GM18517 (cell line): ENCODE data around the gene TJP3.

ENCODE experiments used
- ATAC-seq: cut with Tn5 transposase; IDR thresholded peaks from one replicate; pipeline ENCODE4 v1.9.1; 2021; ENCODE audit warnings: mild to moderate bottlenecking, moderate library complexity; ENCODE audit not compliant: unreplicated experiment

Gene TJP3

DNA sequence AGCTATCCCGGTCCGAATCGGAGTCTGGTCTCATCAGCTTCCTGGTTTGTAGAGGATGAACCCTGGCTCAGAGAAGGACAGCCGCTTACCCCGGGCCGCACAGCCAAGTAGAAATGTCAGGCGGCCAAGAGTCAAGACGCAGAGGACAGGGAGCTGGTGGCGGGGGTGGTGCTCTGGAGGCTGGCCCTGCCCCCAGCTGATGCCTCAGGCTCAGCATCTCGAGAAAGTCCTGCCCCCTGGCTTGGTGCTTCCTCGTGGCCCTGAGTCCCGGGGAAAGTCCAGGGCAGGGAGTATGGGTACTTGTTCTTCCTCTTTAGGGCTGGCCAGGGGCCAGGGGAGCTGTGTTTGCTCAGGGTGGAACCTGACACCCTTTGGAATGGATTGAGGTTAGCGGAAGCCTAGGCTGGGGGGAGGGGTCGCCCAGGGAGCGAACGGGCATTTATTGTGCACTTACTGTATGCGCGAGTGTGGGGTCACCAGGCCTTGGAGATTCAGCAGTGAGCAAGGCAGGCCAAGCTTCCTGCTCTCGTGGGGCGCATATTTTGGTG is 2.2 kb downstream of the TJP3 start:
- ATAC-seq = no peak

DNA sequence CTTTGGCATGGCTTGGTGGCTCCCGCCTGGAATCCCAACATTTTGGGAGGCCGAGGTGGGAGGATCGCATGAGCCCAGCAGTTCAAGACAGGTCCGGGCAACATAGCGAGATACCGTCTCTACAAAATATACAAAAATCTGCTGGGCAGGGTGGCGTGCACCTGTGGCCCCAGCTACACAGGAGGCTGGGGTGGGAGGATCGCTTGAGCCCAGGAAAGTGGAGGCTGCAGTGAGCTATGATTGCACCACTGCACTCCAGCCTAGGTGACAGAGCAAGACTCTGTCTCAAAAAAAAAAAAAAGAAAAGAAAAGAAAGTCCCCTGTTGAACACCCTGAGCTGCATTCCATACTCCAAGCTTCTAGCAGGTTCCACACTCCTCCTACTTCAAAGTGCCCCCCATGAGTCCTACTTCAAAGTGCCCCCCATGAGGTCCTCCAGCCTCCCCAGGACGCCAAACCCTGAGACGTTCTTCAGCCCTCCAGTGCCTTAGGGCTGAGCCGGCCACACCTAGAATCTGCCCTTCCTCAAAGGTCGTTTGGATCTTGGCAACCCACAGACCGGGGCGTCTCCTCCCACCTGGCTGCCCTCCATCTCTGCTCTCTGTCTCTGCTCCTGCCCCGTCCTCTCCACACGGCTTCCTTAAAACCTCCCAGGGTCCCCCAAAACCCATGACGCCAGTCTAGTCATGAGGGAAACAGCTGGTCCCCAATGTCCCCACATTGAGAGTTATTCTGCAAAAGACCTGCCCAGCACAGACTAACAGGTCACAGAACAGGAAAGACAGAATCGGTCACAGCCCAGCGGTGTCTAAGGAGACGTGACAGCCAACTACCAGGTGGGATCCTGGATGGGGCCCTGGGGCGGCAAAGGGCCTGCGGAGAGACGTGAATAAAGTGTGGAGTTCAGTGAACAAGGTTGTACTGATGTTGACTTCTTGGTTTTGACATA is 4.8 kb downstream of the TJP3 start:
- no peak for ATAC-seq

DNA sequence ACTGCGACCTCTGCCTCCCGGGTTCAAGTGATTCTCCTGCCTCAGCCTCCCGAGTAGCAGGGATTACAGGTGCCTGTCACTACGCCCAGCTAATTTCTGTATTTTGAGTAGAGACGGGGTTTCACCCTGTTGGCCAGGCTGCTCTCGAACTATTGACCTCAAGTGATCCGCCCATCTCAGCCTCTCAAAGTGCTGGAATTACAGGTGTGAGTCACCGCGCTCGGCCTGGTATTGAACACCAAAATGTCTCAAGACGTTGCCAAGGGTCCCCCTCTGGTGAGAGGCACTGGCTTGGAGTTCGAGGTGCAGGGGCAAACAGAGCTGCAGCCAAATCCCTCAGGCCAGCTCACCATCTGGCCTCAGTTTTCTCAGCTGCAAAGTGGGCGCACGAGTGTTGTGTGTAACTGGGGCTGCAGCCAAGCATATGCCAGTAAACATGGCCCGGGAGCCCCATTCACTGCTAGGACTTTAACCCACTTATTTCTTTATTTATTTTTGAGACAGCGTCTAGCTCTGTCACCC is 8.0 kb downstream of the TJP3 start:
- ATAC-seq = no peak

DNA sequence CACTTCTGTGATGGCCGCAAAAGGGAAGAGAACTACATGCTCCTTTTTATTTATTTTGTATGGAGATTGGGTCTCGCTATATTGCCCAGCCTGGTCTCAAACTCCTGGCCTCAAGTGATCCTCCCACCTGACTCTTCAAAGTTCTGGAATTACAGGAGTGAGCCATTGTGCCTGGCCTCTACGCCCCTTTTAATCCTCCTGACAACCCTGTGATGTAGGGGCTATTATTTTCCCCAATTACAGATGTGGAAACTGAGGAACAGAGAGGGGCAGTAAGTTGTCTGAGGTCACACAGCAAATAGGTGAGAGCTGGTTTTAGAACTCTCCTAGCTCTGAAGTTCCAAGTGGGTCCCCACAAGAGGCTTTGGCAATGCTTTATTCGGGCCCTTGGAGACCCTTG is 11.7 kb downstream of the TJP3 start:
- ATAC-seq = no peak

DNA sequence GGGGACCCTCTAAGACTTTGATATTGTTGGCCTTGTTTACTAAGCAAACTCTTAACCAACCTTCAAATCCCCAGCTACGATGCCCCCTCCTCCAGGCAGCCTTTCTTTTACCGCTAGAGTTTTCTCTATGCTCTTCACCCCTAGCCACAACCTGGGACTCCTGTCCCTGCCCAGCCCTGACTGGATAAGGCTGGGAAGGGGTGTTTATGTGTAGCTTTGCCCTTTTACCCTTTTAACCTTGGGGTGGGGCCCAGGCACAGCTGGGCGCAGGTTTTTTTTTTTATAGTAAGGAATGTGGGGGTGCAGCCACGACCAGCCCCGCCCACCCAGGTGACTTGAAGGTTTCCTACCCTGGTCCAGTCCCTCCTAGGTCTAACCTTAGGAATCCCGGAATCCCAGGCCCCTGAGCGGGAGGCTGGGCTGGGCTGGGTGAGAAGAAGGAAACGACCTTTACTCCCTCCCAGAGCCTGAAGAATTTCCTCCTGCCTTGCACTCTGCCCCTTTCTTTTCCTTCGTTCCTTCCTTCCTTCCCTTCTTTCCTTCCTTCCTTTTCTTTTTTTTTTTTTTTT is 12.2 kb downstream of the TJP3 start:
- no peak for ATAC-seq

DNA sequence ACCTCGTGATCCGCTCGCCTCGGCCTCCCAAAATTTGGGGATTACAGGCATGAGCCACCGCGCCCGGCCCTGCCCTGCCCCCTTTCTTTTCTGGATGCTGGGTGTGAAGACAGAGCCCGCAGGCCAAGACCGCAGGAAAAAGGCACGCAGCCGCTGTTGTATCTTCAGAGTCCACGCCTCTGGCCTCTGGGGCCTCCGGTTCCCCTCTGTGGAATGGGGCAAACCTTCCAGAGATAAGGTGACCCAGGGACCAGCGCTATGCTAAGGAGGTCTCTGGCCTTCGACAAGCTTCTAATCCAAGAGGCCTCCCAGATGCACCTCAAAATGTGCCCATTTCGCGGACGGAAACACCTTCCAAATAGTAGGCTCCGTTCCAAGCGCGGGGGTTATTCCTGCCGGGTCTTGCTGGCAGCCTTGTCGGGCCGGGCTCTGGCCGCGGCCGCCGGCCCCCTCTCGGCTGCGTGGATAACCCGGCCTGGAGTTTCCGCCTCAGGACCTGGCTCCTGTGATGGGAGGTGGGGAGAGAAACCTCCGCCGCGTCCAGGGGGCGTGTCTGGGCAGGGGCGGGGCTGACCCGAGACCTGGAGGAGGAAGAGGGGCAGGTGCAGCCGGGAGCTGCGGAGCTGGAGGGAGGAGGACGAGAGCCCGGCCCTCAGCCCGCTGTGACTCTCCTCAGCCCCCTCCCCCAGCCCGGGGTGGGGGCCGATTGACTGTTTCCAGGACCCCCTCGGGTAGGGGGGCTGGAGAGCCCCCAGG is 13.1 kb downstream of the TJP3 start:
- ATAC-seq = no peak

DNA sequence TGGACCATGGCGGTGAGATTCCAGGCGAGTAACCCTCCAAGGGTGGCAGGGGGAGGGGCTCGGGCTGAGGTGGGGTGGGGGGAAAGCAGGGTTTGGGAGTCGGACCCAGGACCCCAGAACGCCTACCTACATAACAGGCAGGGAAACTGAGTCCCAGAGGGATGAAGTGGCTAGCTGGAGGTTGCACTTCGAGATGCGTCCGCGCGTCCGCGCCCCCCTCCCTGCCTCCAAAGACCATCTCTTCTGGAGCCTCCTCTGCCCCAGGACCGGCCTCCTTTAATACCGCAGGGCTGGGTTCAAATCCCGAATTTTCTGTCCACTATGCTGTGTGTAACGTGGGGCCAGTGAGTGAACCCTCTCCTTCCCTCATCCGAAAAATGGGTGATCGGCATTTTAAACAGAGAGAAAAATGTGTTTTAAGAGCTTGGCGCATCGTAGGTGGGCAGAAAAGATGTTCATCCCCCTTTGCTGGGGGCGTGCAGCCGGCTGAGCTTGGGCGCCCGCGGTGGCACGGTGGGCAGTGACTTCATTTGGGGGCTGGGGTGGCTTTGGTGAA is 13.8 kb downstream of the TJP3 start:
- no peak for ATAC-seq

DNA sequence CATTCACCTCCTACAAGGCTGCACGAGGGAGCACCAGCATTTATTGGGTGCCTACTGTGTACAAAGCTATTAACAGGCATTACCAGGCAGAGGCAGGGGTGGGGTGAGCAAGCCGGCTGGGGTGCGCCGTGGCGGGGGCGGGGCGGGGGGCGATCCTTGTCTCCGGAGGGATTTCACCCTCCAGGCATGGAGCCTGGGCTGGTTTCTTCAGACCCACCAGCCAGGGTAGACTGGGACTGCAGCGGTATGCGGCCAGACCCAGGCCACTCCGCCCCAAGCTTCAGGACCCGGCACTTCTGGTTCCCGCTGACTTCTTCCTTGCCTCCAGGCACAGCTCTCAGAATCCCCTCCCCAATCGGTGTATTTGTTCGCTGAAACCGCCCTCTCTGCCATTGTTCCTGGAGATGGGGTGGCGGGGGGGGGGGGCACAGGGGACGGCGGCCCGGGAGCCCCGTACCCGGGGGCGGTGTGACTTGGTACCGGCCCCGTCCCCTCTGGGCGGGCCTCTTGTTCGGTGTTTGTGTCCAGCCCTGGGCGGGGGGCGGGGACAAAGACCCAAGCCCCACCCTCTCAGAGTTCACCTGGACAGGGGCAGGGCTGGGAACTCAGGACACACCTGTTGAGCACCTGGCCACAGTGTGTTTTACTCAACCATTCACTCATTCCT is 14.4 kb downstream of the TJP3 start:
- ATAC-seq = no peak

DNA sequence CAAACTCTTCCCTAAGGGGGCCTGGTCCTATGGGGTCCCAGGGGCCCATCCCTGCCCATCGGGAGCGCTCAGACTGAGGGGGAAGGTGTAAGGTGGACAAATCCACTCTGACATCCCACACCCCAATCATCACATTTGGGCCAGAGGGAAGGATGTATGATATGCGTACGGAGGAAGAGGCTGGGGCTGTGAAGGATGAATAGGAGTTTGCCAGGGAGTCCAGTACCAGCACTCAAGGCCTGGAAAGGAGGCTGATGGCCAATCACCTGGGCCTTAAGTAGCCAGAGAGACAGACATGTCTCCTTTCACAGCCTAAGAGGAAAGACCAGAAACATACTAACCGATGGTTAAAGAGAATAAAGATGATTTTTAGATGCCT is 14.9 kb downstream of the TJP3 start:
- ATAC-seq = no peak

DNA sequence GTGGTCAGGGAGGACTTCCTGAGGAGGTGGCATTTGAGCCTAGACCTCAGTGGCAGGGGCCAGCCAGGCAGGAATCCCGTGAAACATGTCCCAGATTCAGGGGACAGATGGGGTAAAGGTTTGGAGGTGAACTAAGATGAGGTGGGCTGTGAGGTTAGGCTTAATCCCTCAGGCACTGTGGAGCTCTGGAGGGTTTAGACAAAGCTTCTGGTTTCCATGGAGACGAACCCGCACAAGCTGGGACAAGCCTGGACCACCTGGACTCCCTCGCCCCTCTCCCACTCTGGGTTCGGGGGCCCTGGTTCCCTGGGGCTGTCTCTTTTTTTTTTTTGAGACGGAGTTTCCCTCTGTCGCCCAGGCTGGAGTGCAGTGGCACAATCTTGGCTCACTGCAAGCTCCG is 15.7 kb downstream of the TJP3 start:
- ATAC-seq = no peak

DNA sequence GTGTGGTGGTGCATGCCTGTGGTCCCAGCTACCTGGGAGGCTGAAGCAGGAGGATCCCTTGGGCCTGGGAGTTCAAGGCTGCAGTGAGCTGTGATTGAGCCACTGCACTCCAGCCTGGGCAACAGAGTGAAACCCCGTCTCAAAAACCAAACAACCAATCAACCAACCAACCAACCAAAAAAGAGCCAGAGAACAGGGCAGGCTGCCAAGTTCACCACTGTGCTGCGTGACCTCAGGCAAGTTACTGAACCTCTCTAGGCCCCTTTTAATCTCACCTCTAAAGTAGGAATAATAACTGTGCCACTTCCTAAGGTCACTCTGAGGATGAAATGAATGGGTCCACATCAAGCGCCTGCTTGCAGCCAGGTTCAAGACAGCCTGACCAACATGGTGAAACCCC is 16.9 kb downstream of the TJP3 start:
- no peak for ATAC-seq

DNA sequence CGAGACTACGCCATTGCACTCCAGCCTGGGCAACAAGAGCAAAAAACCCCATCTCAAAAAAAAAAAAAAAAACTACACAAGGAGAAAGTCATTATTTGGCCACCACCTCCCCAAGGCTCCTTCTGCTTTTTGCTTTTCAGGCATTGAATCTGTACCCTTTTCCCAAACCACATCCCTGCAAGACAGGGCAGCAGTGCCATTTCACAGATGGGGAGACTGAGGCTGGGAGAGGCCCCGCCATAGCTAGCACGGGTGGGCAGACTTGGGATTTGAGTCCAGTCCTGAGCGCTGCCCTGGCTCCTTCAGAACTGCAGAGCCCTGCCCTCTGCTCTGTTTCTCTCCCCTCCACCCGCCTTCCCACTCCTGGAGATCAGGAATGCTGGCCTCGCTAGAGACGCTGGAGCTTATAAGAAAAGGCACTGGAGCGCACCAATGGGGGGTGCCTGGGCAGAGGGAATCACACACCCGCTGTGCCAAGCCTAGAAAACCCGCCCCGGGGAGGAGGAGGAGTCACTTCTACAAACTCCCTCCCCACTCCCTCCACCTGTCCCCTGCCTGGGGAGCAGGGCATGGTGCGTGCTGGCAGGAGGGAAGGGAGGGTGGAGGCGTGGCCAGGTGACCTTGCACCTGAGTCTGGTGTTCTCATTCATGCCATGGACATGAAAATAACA is 17.6 kb downstream of the TJP3 start:
- no peak for ATAC-seq

DNA sequence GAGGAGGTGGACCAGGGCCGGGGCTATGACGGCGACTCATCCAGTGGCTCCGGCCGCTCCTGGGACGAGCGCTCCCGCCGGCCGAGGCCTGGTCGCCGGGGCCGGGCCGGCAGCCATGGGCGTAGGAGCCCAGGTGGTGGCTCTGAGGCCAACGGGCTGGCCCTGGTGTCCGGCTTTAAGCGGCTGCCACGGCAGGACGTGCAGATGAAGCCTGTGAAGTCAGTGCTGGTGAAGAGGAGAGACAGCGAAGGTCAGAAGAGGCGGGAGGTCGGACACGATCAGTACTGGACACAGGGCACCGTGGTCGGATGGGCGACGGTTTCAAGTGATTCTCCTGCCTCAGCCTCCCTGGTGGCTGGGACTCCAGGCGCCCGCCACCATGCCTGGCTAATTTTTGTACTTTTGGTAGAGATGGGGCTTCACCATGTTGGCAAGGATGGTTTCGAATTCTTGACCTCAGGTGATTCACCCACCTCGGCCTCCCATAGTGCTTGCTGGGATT is 22.3 kb downstream of the TJP3 start:
- ATAC-seq = no peak

DNA sequence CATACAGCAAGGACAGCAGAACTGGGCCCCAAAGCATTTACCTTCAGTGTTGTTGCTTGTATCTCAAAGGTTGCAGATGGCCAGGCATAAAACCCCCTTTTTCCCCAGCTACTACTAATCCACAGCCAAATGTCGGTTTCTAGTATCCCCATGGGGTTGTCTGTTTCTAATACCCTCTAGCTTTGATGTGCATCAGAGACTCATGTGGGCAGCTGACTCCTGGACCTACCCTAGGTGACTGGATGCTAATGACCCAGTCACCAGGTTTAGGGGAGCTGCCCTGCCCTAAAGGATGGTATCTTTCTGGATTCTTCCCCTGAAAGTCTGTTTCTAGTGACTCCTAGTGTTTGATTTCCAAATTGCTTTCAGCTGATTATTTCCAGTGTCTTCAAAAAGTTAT is 23.9 kb downstream of the TJP3 start:
- no peak for ATAC-seq

DNA sequence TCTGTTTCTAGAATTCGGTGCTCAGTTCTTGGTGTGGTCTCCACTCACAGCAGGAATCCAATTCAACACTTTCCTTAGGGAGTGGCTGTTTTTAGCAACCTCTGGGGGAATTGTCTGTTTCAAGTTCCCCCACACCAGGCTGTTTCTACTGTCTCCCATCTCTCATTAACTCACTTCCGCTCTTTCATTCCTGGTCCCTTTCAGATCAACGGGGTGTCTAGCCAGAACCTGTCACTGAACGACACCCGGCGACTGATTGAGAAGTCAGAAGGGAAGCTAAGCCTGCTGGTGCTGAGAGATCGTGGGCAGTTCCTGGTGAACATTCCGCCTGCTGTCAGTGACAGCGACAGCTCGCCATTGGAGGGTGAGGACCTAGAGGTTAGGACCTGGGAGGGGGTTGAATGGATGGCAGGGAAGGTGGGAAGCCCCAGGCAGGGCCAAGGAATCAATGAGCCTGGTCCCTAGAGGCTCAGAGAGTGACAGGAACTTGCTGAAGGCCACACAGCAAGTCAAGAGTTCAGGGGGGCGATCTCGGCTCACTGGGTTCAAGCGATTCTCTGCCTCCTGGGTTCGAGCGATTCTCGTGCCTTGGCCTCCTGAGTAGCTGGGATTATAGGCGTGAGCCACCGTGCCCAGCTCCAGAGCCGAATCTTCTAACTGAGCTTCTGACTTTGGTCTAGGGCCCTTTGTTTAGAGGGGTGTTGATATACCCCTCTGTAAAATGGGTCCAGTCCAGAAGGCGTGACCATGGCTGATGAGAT is 25.5 kb downstream of the TJP3 start:
- ATAC-seq = no peak

DNA sequence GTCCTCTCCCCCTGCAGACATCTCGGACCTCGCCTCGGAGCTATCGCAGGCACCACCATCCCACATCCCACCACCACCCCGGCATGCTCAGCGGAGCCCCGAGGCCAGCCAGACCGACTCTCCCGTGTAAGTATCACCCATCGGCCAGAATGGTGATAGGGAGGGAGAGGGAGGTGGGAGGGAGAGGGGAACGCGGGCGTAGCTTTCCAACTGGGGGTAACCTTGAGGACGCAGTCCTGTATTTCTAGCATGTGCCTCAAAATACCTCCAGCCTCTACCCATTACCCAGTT is 26.1 kb downstream of the TJP3 start:
- ATAC-seq = no peak

DNA sequence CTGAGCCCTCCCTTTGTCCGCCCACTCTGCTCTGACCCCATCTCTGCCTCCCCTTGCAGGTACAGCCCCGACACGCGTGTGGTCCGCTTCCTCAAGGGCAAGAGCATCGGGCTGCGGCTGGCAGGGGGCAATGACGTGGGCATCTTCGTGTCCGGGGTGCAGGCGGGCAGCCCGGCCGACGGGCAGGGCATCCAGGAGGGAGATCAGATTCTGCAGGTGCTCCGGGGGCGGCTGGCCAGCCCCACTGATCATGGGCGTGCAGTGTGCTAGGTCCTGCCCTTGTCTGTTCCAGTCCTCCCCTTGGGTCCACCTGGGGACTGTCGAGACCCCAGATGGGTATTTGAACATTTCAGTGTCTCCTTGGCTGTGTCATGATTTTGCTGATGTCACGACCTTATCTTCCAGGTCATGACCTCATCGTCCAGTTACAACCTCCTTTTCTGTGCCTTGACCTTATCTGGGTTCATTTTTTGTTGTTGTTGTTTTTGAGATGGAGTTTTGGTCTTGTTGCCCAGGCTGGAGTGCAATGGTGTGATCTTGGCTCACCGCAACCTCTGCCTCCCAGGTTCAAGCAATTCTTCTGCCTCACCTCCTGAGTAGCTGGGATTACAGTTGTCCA is 28.0 kb downstream of the TJP3 start:
- ATAC-seq = no peak

DNA sequence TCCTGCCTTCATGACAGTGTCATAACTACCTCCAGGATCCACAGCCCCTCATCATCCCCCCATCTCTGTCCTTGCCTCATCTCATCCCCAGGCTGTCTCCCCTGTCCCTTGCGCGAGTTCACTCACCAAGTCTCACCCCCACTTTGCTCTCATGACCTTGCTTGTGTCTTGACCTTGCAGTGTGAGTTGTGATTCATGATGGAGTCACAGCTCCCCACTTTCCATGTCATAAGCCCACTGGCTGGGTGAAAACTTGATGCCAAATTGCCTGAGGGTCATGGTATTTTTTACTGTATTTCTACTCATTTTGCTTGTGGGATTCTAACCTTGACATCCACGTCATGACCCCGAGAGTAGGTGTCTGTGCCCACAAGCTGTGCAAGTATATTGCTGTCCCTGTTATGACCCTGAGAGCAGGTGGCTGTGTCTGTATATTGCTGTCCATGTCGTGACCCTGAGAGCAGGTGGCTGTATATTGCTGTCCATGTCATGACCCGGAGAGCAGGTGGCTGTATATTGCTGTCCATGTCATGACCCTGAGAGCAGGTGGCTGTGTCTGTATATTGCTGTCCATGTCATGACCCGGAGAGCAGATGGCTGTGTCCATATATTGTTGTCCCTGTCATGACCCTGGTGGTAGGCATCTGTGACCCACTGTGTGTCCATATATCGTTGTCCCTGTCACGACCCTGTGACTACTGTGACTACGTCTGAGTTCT is 29.5 kb downstream of the TJP3 start:
- ATAC-seq = no peak
